Activated CD8-positive, alpha-beta memory T cell treated with anti-CD3 and anti-CD28 coated beads for 36 hours (primary cell): Measurements from ENCODE around the gene KIRREL3. TPM values are rescaled to one million over a fixed set of nuclear protein-coding genes. Genes with fewer than 3 reads are reported as not detected.

Experiments used
- CTCF ChIA-PET: fragments of 350-600 bp; sonication (Branson Sonifier 250); formaldehyde crosslinking; loops from one replicate; lab custom pipeline; 2021; ENCODE audit warnings: antibody characterized with exemption; lab: Charles Lee
- POLR2A ChIA-PET: fragments of 350-600 bp; sonication (Branson Sonifier 250); formaldehyde crosslinking; loops from one replicate; lab custom pipeline; 2021; ENCODE audit warnings: antibody characterized with exemption; lab: Charles Lee
- total RNA-seq, 2 experiments: library from RNA; stranded (reverse); gene quantifications; one replicate each; pipeline ENCODE4 v1.2.3, GENCODE V29; 2021

KIRREL3 gene
- total RNA-seq, 2 experiments from 2014 or later, result not detected

- POLR2A ChIA-PET, result no interaction called here
- CTCF ChIA-PET, result no interaction called here
Measured at GRCh38 chr11:126519764-126520734, 480.5 kb downstream of the KIRREL3 start.

GRCh38 chr11:126518972-126519690 is 481.4 kb downstream of the KIRREL3 start:
- CTCF ChIA-PET, result no interaction called here
- POLR2A ChIA-PET, result no interaction called here

- CTCF ChIA-PET, result no interaction called here
- POLR2A ChIA-PET, result no interaction called here
Measured at GRCh38 chr11:126518071-126518971, 482.2 kb downstream of the KIRREL3 start.

GRCh38 chr11:126515501-126515900 is 485.1 kb downstream of the KIRREL3 start:
- POLR2A ChIA-PET, result no interaction called here
- CTCF ChIA-PET, result no interaction called here

GRCh38 chr11:126514061-126514693 is 486.4 kb downstream of the KIRREL3 start:
- POLR2A ChIA-PET, result no interaction called here
- CTCF ChIA-PET, result no interaction called here

GRCh38 chr11:126512741-126513715 is 487.5 kb downstream of the KIRREL3 start:
- ChIA-PET POLR2A (no interaction called here), CTCF (no interaction called here)

- CTCF ChIA-PET, result no interaction called here
- POLR2A ChIA-PET, result no interaction called here
Measured at GRCh38 chr11:126512251-126512650, 488.3 kb downstream of the KIRREL3 start.

- ChIA-PET CTCF (no interaction called here), POLR2A (no interaction called here)
Measured at GRCh38 chr11:126511475-126512115, 489.0 kb downstream of the KIRREL3 start.

- ChIA-PET CTCF (interaction anchor here (0.9 kb wide), 1 partner anchor 16 kb away, joined by 4 read pairs; no protein-coding TSS in a partner anchor), POLR2A (no interaction called here)
Measured at GRCh38 chr11:126510621-126511370, 489.8 kb downstream of the KIRREL3 start.

- POLR2A ChIA-PET, result no interaction called here
- CTCF ChIA-PET, result no interaction called here
Measured at GRCh38 chr11:126507646-126508045, 492.9 kb downstream of the KIRREL3 start.

GRCh38 chr11:126506789-126507188 is 493.8 kb downstream of the KIRREL3 start:
- CTCF ChIA-PET, result no interaction called here
- POLR2A ChIA-PET, result no interaction called here

GRCh38 chr11:126502982-126503381 is 497.6 kb downstream of the KIRREL3 start:
- ChIA-PET POLR2A (no interaction called here), CTCF (no interaction called here)

- ChIA-PET CTCF (no interaction called here), POLR2A (no interaction called here)
Measured at GRCh38 chr11:126502159-126502558, 498.4 kb downstream of the KIRREL3 start.

- ChIA-PET POLR2A (no interaction called here), CTCF (no interaction called here)
Measured at GRCh38 chr11:126501641-126502040, 498.9 kb downstream of the KIRREL3 start.

GRCh38 chr11:126500981-126501380 is 499.6 kb downstream of the KIRREL3 start:
- CTCF ChIA-PET, result no interaction called here

GRCh38 chr11:126499131-126499752 is 501.3 kb downstream of the KIRREL3 start:
- ChIA-PET CTCF (no interaction called here), POLR2A (no interaction called here)

More at GRCh38 chr11:126500981-126501380, 499.6 kb downstream of the KIRREL3 start:
- POLR2A ChIA-PET, result no interaction called here
